Transverse colon (tissue), 4 donors: ENCODE data around the gene MCC. TPM values are rescaled to one million over a fixed set of nuclear protein-coding genes. Genes with fewer than 3 reads are reported as not detected.
"Not testable (repeated sequence)": the region's sequence is repeated elsewhere in the genome, so short reads cannot be mapped to it uniquely, and the experiment has no call there.

Source experiments
- DNase-seq: peaks from one replicate; pipeline ENCODE4 v3.0.0-alpha.2; 2019
- H3K27ac ChIP-seq, 4 donors: fragments of 200-600 bp; sonication (generic); 2 replicates each; pipeline ENCODE4 v1.5.1; 2016 to 2018; ENCODE audit warnings: inconsistent platforms in 4 of 4
- H3K27me3 ChIP-seq: fragments of 200-600 bp; sonication (generic); 2 replicates; pipeline ENCODE4 v1.5.1; 2017; ENCODE audit warnings: inconsistent platforms
- H3K36me3 ChIP-seq, 4 donors: fragments of 200-600 bp; sonication (generic); 2 replicates each; pipeline ENCODE4 v1.5.1; 2017 to 2019; ENCODE audit warnings: inconsistent platforms in 4 of 4
- H3K4me1 ChIP-seq, 4 donors: fragments of 200-600 bp; sonication (generic); 2 replicates each; pipeline ENCODE4 v1.5.1; 2017 to 2020; ENCODE audit warnings: inconsistent platforms in 4 of 4
- H3K4me3 ChIP-seq, 4 donors: fragments of 200-600 bp; sonication (generic); 1 replicate in 1 of 4; 2 replicates in 3 of 4; pipeline versions ENCODE4 v1.5.1 to v1.6.1; 2017 to 2019; ENCODE audit warnings: inconsistent platforms in 4 of 4
- H3K9me3 ChIP-seq, 2 donors: fragments of 200-600 bp; sonication (generic); 2 replicates each; pipeline ENCODE4 v1.5.1; 2017 to 2019; ENCODE audit warnings: inconsistent platforms in 2 of 2
- CTCF ChIP-seq, 5 experiments: fragments of 200-600 bp in 3 of 5; fragments of 450-650 bp in 2 of 5; sonication (generic) in 3 of 5; IDR thresholded peaks; 1 replicate in 2 of 5; 2 replicates in 3 of 5; pipeline ENCODE4 v1.5.1; 2016 to 2017; ENCODE audit warnings: antibody characterized with exemption in 5 of 5, inconsistent platforms in 3 of 5, mild to moderate bottlenecking in 2 of 5, moderate library complexity in 1 of 5
- EP300 ChIP-seq: sonication (generic); formaldehyde crosslinking; IDR thresholded peaks from one replicate; pipeline ENCODE4 v1.6.1; 2017; ENCODE audit warnings: antibody characterized with exemption, low read depth
- POLR2A ChIP-seq: fragments of 450-650 bp; IDR thresholded peaks from one replicate; pipeline ENCODE4 v1.6.1; 2016; ENCODE audit warnings: antibody characterized with exemption, mild to moderate bottlenecking, moderate library complexity
- POLR2AphosphoS5 ChIP-seq, 3 donors: sonication (generic); formaldehyde crosslinking; IDR thresholded peaks; one replicate each; pipeline ENCODE4 v1.6.1; 2016; ENCODE audit warnings: antibody characterized with exemption in 3 of 3
- WGBS, 2 donors: methylation state at CpG; one replicate each; pipeline ENCODE4 v1.1.5; 2018; ENCODE audit warnings: low coverage in 1 of 2; 5-methylcytosine and 5-hydroxymethylcytosine counted together
- in situ Hi-C, 4 donors: fragments of 200-750 bp; cut with MboI; loops; one replicate each; pipeline versions ENCODE4 v1.15.0 to v1.15.1; 2017; ENCODE audit warnings: low sequenced_read_pairs in 3 of 4, low pct_ligation_motif_present in 1 of 4, low pct_unique_long_range_greater_than_20kb in 1 of 4
- intact Hi-C: fragments of 100-400 bp; cut with DNase I; formaldehyde crosslinking; loops from one replicate; pipeline ENCODE4 v1.15.1; 2023; ENCODE audit warnings: low total_unique reads
- total RNA-seq, 4 donors: library from RNA; depleted of rRNA; stranded (reverse); fragments of >200 nt; gene quantifications; one replicate each; pipeline ENCODE4 v1.1.0, GENCODE V29; 2016

The MCC gene
- total RNA-seq, 4 donors from 2014 or later = 2.6 to 28.4 (median 16.4) TPM

- Histone ChIP-seq H3K36me3 (no peaks in the 10 kb centered on the region), H3K4me3 (no peak overlapping the region), H3K4me1 (no peaks in the 10 kb centered on the region), H3K27ac (no peak overlapping the region), H3K27me3 (no peaks in the 10 kb centered on the region), H3K9me3 (no peaks in the 10 kb centered on the region)
- 75 to 100% methylated on average over 2 of the region's 2 CpGs for WGBS, 2 donors
- TF ChIP-seq POLR2AphosphoS5 (IDR thresholded peaks at IDR 0.05) (no peak), EP300 (no peak), POLR2A (no peak), CTCF (IDR thresholded peaks at IDR 0.05) (no peak)
- intact Hi-C loops = no loop called here
- DNase-seq = no peak
- in situ Hi-C loops = no loop called here
These were observed 66.6 kb downstream of the MCC start for GRCh38 chr5:113421693-113422092.

GRCh38 chr5:113405530-113405929, 82.7 kb downstream of the MCC start:
- TF ChIP-seq POLR2AphosphoS5 (IDR thresholded peaks at IDR 0.05) (no peak), POLR2A (no peak), CTCF (IDR thresholded peaks at IDR 0.05) (no peak), EP300 (no peak)
- no peak for DNase-seq
- H3K36me3 ChIP-seq = no peaks in the 10 kb centered on the region
- H3K27me3 ChIP-seq = no peaks in the 10 kb centered on the region
- WGBS, 2 donors = 85 to 92% methylated on average over 6 of the region's 6 CpGs
- no peaks in the 10 kb centered on the region for H3K4me1 ChIP-seq
- no peak overlapping the region for H3K4me3 ChIP-seq
- H3K27ac ChIP-seq = no peak overlapping the region
- intact Hi-C loops (no loop called here), in situ Hi-C loops (no loop called here)
- H3K9me3 ChIP-seq = no peaks in the 10 kb centered on the region

- H3K4me1 ChIP-seq = no peaks in the 10 kb centered on the region
- H3K4me3 ChIP-seq = no peak overlapping the region
- no peak overlapping the region for H3K27ac ChIP-seq
- no peak for DNase-seq
- in situ Hi-C loops (no loop called here), intact Hi-C loops (no loop called here)
- H3K27me3 ChIP-seq = no peaks in the 10 kb centered on the region
- no peaks in the 10 kb centered on the region for H3K9me3 ChIP-seq
- H3K36me3 ChIP-seq = no peaks in the 10 kb centered on the region
- WGBS, 2 donors = 51 to 52% methylated on average over 2 of the region's 2 CpGs
- TF ChIP-seq CTCF (IDR thresholded peaks at IDR 0.05) (no peak), EP300 (no peak), POLR2AphosphoS5 (IDR thresholded peaks at IDR 0.05) (no peak), POLR2A (no peak)
These were observed 84.0 kb downstream of the MCC start for GRCh38 chr5:113404269-113404668.

- H3K4me1 ChIP-seq, H3K27ac ChIP-seq, H3K36me3 ChIP-seq, H3K4me3 ChIP-seq, intact Hi-C loops, H3K27me3 ChIP-seq, H3K9me3 ChIP-seq, DNase-seq: not testable (repeated sequence)
- in situ Hi-C loops = loop anchor here in 1 of 4 donors (25.0 kb wide), 1 partner anchor 214 kb away; no protein-coding TSS in a partner anchor
- 69 to 78% methylated on average over 2 to 4 of the region's 4 CpGs for WGBS, 2 donors
These were observed 90.3 kb downstream of the MCC start for GRCh38 chr5:113397986-113398385.

GRCh38 chr5:113397046-113397445, 91.2 kb downstream of the MCC start:
- in situ Hi-C loops (loop anchor here in 1 of 4 donors (25.0 kb wide), 1 partner anchor 215 kb away; no protein-coding TSS in a partner anchor), intact Hi-C loops (no loop called here)
- no peaks in the 10 kb centered on the region for H3K9me3 ChIP-seq
- H3K27me3 ChIP-seq = no peaks in the 10 kb centered on the region
- no peak for TF ChIP-seq POLR2A
- TF ChIP-seq POLR2AphosphoS5 (IDR thresholded peaks at IDR 0.05) = no peak
- no peak for TF ChIP-seq CTCF (IDR thresholded peaks at IDR 0.05)
- TF ChIP-seq EP300 = no peak
- no peak overlapping the region for H3K4me3 ChIP-seq
- H3K4me1 ChIP-seq = no peaks in the 10 kb centered on the region
- WGBS, 2 donors = 73 to 77% methylated on average over 3 of the region's 3 CpGs
- no peaks in the 10 kb centered on the region for H3K36me3 ChIP-seq
- H3K27ac ChIP-seq = no peak overlapping the region
- no peak for DNase-seq
